SK-N-SH (cell line): ENCODE measurements around the gene ENKD1. TPM values are rescaled to one million over a fixed set of nuclear protein-coding genes. Genes with fewer than 3 reads are reported as not detected.

Source experiments
- CTCF ChIA-PET: fragments of 300-600, 350-600 bp; formaldehyde crosslinking; extraction: SDS; loops from one replicate; lab custom pipeline; 2021; lab: Yijun Ruan, JAX
- POLR2A ChIA-PET: fragments of 350-600 bp; sonication (Branson Sonifier 250); formaldehyde crosslinking; extraction: SDS; loops from one replicate; lab custom pipeline; 2020; ENCODE audit warnings: antibody characterized with exemption, inconsistent platforms; lab: Yijun Ruan, JAX
- DNase-seq: peaks from one replicate; pipeline ENCODE4 v3.0.0; 2012
- H2AFZ ChIP-seq: fragments of 200-600 bp; sonication (generic); 2 replicates; pipeline ENCODE4 v1.8.1; 2016; ENCODE audit warnings: antibody characterized with exemption, mild to moderate bottlenecking, low read depth
- H3F3A ChIP-seq: fragments of 200-600 bp; sonication (generic); replicated peaks from 2 replicates; pipeline ENCODE3; 2016; ENCODE audit warnings: antibody characterized with exemption, mild to moderate bottlenecking; ENCODE audit not compliant: insufficient read depth
- H3K27ac ChIP-seq, 2 experiments: fragments of 200-500 bp in 1 of 2; fragments of 200-600 bp in 1 of 2; sonication (Bioruptor generic) in 1 of 2; sonication (generic), shearing (Covaris generic) in 1 of 2; 2 replicates each; pipeline versions ENCODE4 v1.5.1 to v1.6.1; 2014 to 2016; ENCODE audit warnings: low read depth in 2 of 2, inconsistent platforms in 1 of 2, low read length in 1 of 2, mild to moderate bottlenecking in 1 of 2, mixed read lengths in 1 of 2
- H3K27me3 ChIP-seq: fragments of 200-600 bp; sonication (generic), shearing (Covaris generic); 2 replicates; pipeline ENCODE4 v1.6.1; 2016; ENCODE audit warnings: mixed run types; ENCODE audit not compliant: insufficient read depth
- H3K36me3 ChIP-seq, 2 experiments: fragments of 200-500 bp in 1 of 2; fragments of 200-600 bp in 1 of 2; sonication (Bioruptor generic) in 1 of 2; sonication (generic) in 1 of 2; replicated peaks in 1 of 2; 2 replicates each; pipeline versions ENCODE3 to v1.5.1; 2014 to 2016; ENCODE audit warnings: low read length in 1 of 2, mild to moderate bottlenecking in 1 of 2; ENCODE audit not compliant: insufficient read depth in 2 of 2, control insufficient read depth in 1 of 2
- H3K4me1 ChIP-seq, 2 experiments: fragments of 200-500 bp in 1 of 2; fragments of 200-600 bp in 1 of 2; sonication (Bioruptor generic) in 1 of 2; sonication (generic), shearing (Covaris generic) in 1 of 2; 2 replicates each; pipeline versions ENCODE4 v1.5.1 to v1.6.1; 2014 to 2016; ENCODE audit warnings: low read depth in 1 of 2, low read length in 1 of 2, mixed run types in 1 of 2; ENCODE audit not compliant: insufficient read depth in 2 of 2, control insufficient read depth in 1 of 2
- H3K4me2 ChIP-seq: fragments of 200-600 bp; sonication (generic), shearing (Covaris generic); 2 replicates; pipeline ENCODE4 v1.6.1; 2017; ENCODE audit warnings: mixed run types
- H3K4me3 ChIP-seq, 2 experiments: fragments of 200-500 bp in 1 of 2; fragments of 200-600 bp in 1 of 2; sonication (Bioruptor generic) in 1 of 2; sonication (generic), shearing (Covaris generic) in 1 of 2; 2 replicates each; pipeline versions ENCODE4 v1.5.1 to v1.8.1; 2014 to 2016; ENCODE audit warnings: low read depth in 2 of 2, inconsistent platforms in 1 of 2, low read length in 1 of 2, mild to moderate bottlenecking in 1 of 2, mixed read lengths in 1 of 2, moderate library complexity in 1 of 2
- H3K79me2 ChIP-seq: fragments of 200-600 bp; sonication (generic); 2 replicates; pipeline ENCODE4 v1.8.1; 2017; ENCODE audit warnings: mild to moderate bottlenecking; ENCODE audit not compliant: insufficient read depth
- H3K9ac ChIP-seq: fragments of 200-600 bp; sonication (generic); 2 replicates; pipeline ENCODE4 v1.6.1; 2017; ENCODE audit warnings: mixed run types
- H3K9me2 ChIP-seq: fragments of 200-600 bp; sonication (generic); 2 replicates; pipeline ENCODE4 v1.6.1; 2017; ENCODE audit warnings: mixed run types
- H3K9me3 ChIP-seq: fragments of 200-600 bp; sonication (generic); 2 replicates; pipeline ENCODE4 v1.6.1; 2017; ENCODE audit warnings: mixed run types, mild to moderate bottlenecking, moderate library complexity
- H4K20me1 ChIP-seq: fragments of 200-600 bp; sonication (generic); 2 replicates; pipeline ENCODE4 v1.6.1; 2017; ENCODE audit warnings: mild to moderate bottlenecking, mixed run types; ENCODE audit not compliant: insufficient read depth
- ELF1 ChIP-seq: IDR thresholded peaks from 2 replicates; pipeline ENCODE4 v1.4.0; 2012
- EP300 ChIP-seq, 2 experiments: IDR thresholded peaks; 2 replicates each; pipeline versions ENCODE4 v1.4.0 to v1.6.1; 2012; ENCODE audit warnings: borderline replicate concordance in 1 of 2, low read depth in 1 of 2, low read length in 1 of 2
- EZH2phosphoT487 ChIP-seq: fragments of 200-600 bp; sonication (generic); IDR thresholded peaks from 2 replicates; pipeline ENCODE4 v1.6.1; 2017; ENCODE audit warnings: low read depth, mixed run types, mild to moderate bottlenecking, antibody characterized with exemption, moderate library complexity, borderline replicate concordance
- FOSL2 ChIP-seq: IDR thresholded peaks from 2 replicates; pipeline ENCODE4 v1.4.0; 2012; ENCODE audit warnings: low read depth, mild to moderate bottlenecking, moderate library complexity, borderline replicate concordance
- NFIC ChIP-seq: IDR thresholded peaks from 2 replicates; pipeline ENCODE4 v1.4.0; 2012; ENCODE audit warnings: borderline replicate concordance
- NRF1 ChIP-seq: IDR thresholded peaks from 2 replicates; pipeline ENCODE4 v1.6.1; 2012; ENCODE audit warnings: low read depth, mild to moderate bottlenecking, low read length
- RCOR1 ChIP-seq: fragments of 150-350 bp; IDR thresholded peaks from 2 replicates; pipeline ENCODE4 v1.6.1; 2017; ENCODE audit warnings: antibody characterized with exemption, low read length
- RFX5 ChIP-seq: IDR thresholded peaks from 2 replicates; pipeline ENCODE4 v1.6.1; 2012; ENCODE audit warnings: mild to moderate bottlenecking, improper control_type of control experiment, low read length
- TEAD4 ChIP-seq: IDR thresholded peaks from 2 replicates; pipeline ENCODE4 v1.4.0; 2012; ENCODE audit warnings: mild to moderate bottlenecking, borderline replicate concordance; ENCODE audit not compliant: insufficient read depth
- WGBS: methylation state at CpG from one replicate; pipeline ENCODE4 v1.1.6; 2017; ENCODE audit warnings: low lambda C conversion rate; 5-methylcytosine and 5-hydroxymethylcytosine counted together
- polyA plus RNA-seq, 3 experiments: library from polyadenylated mRNA; depleted of rRNA; stranded (reverse); fragments of >200 nt; gene quantifications; 2 replicates each; pipeline ENCODE4 v1.2.3, GENCODE V29; 2012
- TF ChIP-seq, protein P1 (sequence below): fragments of 200-600 bp; sonication (generic); IDR thresholded peaks from 2 replicates; pipeline ENCODE4 v1.6.1; 2017; ENCODE audit warnings: antibody characterized with exemption, mild to moderate bottlenecking, moderate library complexity
- TF ChIP-seq, protein P2 (sequence below): IDR thresholded peaks from 2 replicates; pipeline ENCODE4 v1.4.0; 2012; ENCODE audit warnings: low read depth, borderline replicate concordance
- TF ChIP-seq, protein P3 (sequence below): IDR thresholded peaks from 2 replicates; pipeline ENCODE4 v1.4.0; 2012; ENCODE audit warnings: low read depth
- TF ChIP-seq, protein P4 (sequence below): fragments of 150-350 bp; IDR thresholded peaks from 2 replicates; pipeline ENCODE4 v1.6.1; 2016; ENCODE audit warnings: mild to moderate bottlenecking, low read depth, low read length

ENKD1 gene
- polyA plus RNA-seq, 1 of the 3 experiments (the other 2 are of a cell fraction) = 21.0 TPM

DNA sequence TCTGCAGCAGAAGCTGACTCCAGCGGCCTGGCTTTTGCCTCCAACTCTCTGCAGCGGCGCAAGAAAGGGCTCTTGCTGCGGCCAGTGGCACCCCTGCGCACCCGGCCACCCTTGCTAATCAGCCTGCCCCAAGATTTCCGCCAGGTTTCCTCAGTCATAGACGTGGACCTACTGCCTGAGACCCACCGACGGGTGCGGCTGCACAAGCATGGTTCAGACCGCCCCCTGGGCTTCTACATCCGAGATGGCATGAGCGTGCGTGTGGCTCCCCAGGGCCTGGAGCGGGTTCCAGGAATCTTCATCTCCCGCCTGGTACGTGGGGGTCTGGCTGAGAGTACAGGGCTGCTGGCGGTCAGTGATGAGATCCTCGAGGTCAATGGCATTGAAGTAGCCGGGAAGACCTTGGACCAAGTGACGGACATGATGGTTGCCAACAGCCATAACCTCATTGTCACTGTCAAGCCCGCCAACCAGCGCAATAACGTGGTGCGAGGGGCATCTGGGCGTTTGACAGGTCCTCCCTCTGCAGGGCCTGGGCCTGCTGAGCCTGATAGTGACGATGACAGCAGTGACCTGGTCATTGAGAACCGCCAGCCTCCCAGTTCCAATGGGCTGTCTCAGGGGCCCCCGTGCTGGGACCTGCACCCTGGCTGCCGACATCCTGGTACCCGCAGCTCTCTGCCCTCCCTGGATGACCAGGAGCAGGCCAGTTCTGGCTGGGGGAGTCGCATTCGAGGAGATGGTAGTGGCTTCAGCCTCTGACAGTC lies 4.5 kb downstream of the ENKD1 start:
- H3K36me3 ChIP-seq = peaks cover 0 to 23% of the 10 kb centered on the region in 2 experiments
- TF ChIP-seq, protein P1, sequence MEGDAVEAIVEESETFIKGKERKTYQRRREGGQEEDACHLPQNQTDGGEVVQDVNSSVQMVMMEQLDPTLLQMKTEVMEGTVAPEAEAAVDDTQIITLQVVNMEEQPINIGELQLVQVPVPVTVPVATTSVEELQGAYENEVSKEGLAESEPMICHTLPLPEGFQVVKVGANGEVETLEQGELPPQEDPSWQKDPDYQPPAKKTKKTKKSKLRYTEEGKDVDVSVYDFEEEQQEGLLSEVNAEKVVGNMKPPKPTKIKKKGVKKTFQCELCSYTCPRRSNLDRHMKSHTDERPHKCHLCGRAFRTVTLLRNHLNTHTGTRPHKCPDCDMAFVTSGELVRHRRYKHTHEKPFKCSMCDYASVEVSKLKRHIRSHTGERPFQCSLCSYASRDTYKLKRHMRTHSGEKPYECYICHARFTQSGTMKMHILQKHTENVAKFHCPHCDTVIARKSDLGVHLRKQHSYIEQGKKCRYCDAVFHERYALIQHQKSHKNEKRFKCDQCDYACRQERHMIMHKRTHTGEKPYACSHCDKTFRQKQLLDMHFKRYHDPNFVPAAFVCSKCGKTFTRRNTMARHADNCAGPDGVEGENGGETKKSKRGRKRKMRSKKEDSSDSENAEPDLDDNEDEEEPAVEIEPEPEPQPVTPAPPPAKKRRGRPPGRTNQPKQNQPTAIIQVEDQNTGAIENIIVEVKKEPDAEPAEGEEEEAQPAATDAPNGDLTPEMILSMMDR = no peak
- no peak for TF ChIP-seq RCOR1
- TF ChIP-seq, protein P2, sequence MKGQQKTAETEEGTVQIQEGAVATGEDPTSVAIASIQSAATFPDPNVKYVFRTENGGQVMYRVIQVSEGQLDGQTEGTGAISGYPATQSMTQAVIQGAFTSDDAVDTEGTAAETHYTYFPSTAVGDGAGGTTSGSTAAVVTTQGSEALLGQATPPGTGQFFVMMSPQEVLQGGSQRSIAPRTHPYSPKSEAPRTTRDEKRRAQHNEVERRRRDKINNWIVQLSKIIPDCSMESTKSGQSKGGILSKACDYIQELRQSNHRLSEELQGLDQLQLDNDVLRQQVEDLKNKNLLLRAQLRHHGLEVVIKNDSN = no peak
- TF ChIP-seq FOSL2 = no peak
- TF ChIP-seq, protein P3, sequence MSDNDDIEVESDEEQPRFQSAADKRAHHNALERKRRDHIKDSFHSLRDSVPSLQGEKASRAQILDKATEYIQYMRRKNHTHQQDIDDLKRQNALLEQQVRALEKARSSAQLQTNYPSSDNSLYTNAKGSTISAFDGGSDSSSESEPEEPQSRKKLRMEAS = no peak
- no peak for TF ChIP-seq NFIC
- TF ChIP-seq NRF1 = no peak
- TF ChIP-seq EZH2phosphoT487 = no peak
- TF ChIP-seq ELF1 = no peak
- TF ChIP-seq EP300 (IDR thresholded peaks at IDR 0.05; ENCODE audit: borderline replicate concordance in 1 of 2, low read depth in 1 of 2, low read length in 1 of 2) = no peak
- TF ChIP-seq, protein P4, sequence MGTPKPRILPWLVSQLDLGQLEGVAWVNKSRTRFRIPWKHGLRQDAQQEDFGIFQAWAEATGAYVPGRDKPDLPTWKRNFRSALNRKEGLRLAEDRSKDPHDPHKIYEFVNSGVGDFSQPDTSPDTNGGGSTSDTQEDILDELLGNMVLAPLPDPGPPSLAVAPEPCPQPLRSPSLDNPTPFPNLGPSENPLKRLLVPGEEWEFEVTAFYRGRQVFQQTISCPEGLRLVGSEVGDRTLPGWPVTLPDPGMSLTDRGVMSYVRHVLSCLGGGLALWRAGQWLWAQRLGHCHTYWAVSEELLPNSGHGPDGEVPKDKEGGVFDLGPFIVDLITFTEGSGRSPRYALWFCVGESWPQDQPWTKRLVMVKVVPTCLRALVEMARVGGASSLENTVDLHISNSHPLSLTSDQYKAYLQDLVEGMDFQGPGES = no peak
- no peak for TF ChIP-seq TEAD4
- TF ChIP-seq RFX5 = no peak
- H3K4me3 ChIP-seq = no peak overlapping the region
- no peaks in the 10 kb centered on the region for H3K9me3 ChIP-seq
- CTCF ChIA-PET = interaction anchor here (0.7 to 18.3 kb wide), 10 partner anchors 10 to 217 kb away, joined by 3 to 246 read pairs (median 6); partner anchors contain the start of genes CARMIL2 and CTCF
- H4K20me1 ChIP-seq = 0 out of 2 replicates have a peak, but pooled peaks cover 3% of the 10 kb centered on the region
- no peak overlapping the region for H3K27ac ChIP-seq
- no peaks in the 10 kb centered on the region for H3K27me3 ChIP-seq
- H3F3A ChIP-seq = peaks cover 13% of the 10 kb centered on the region
- peaks cover 20% of the 10 kb centered on the region for H3K79me2 ChIP-seq
- no peak overlapping the region for H2AFZ ChIP-seq
- peaks cover 3 to 31% of the 10 kb centered on the region in 2 experiments; a peak in 2 of 4 replicates for H3K4me1 ChIP-seq
- H3K9me2 ChIP-seq = no peaks in the 10 kb centered on the region
- WGBS = 99% methylated on average over 14 of the region's 34 CpGs
- H3K9ac ChIP-seq = no peak overlapping the region
- no peak for DNase-seq
- no peak overlapping the region for H3K4me2 ChIP-seq
- POLR2A ChIA-PET = no interaction called here
